Muscle of back (tissue), 11 donors: Measurements from ENCODE around the gene PRR15. TPM values are rescaled to one million over a fixed set of nuclear protein-coding genes. Genes with fewer than 3 reads are reported as not detected.

Experiments used
- DNase-seq, 3 donors: peaks; one replicate each; pipeline versions ENCODE4 v3.0.0 to v3.0.0-alpha.2; 2013
- polyA plus RNA-seq, 10 donors: library from polyadenylated mRNA; unstranded; fragments of 120-200 nt; gene quantifications; one replicate each; pipeline ENCODE4 v1.2.1, GENCODE V29; 2013; ENCODE audit not compliant: insufficient read length in 10 of 10

PRR15 gene
- polyA plus RNA-seq, 10 donors = 0.07 to 0.38 (median 0.13) TPM; not detected in 6

- no peak for DNase-seq
Measured at GRCh38 chr7:29569648-29570047, 6.0 kb downstream of the PRR15 start.

GRCh38 chr7:29572558-29572957 is 8.9 kb downstream of the PRR15 start:
- DNase-seq = no peak

- no peak for DNase-seq
Measured at GRCh38 chr7:29573567-29573966, 9.9 kb downstream of the PRR15 start.

- DNase-seq = no peak
Measured at GRCh38 chr7:29574659-29575058, 11.0 kb downstream of the PRR15 start.

- no peak for DNase-seq
Measured at GRCh38 chr7:29587195-29587808, 23.7 kb downstream of the PRR15 start.

- no peak for DNase-seq
Measured at GRCh38 chr7:29588212-29588611, 24.6 kb downstream of the PRR15 start.

- peak in 1 of 3 donors; percentile 43 for DNase-seq
Measured at GRCh38 chr7:29588900-29589696, 25.5 kb downstream of the PRR15 start.

- no peak for DNase-seq
Measured at GRCh38 chr7:29592866-29593265, 29.2 kb downstream of the PRR15 start.

- no peak for DNase-seq
Measured at GRCh38 chr7:29593459-29593858, 29.8 kb downstream of the PRR15 start.

GRCh38 chr7:29596593-29597178 is 33.1 kb downstream of the PRR15 start:
- peak in 1 of 3 donors; percentile 24 for DNase-seq

GRCh38 chr7:29597266-29597665 is 33.6 kb downstream of the PRR15 start:
- DNase-seq = no peak

GRCh38 chr7:29598137-29598536 is 34.5 kb downstream of the PRR15 start:
- DNase-seq = no peak

- no peak for DNase-seq
Measured at GRCh38 chr7:29598613-29599012, 35.0 kb downstream of the PRR15 start.

- DNase-seq = no peak
Measured at GRCh38 chr7:29599026-29599425, 35.4 kb downstream of the PRR15 start.

- DNase-seq = no peak
Measured at GRCh38 chr7:29600661-29601060, 37.0 kb downstream of the PRR15 start.

GRCh38 chr7:29604052-29604451 is 40.4 kb downstream of the PRR15 start:
- DNase-seq = no peak

GRCh38 chr7:29604702-29605101 is 41.1 kb downstream of the PRR15 start:
- no peak for DNase-seq

GRCh38 chr7:29605671-29606070 is 42.0 kb downstream of the PRR15 start:
- no peak for DNase-seq

- DNase-seq = no peak
Measured at GRCh38 chr7:29606287-29606721, 42.7 kb downstream of the PRR15 start.

- no peak for DNase-seq
Measured at GRCh38 chr7:29606830-29607229, 43.2 kb downstream of the PRR15 start.

GRCh38 chr7:29607259-29607658 is 43.6 kb downstream of the PRR15 start:
- no peak for DNase-seq

GRCh38 chr7:29607889-29608288 is 44.3 kb downstream of the PRR15 start:
- DNase-seq = no peak
